H9 (cell line): Measurements from ENCODE around the gene RNF114. TPM values are rescaled to one million over a fixed set of nuclear protein-coding genes. Genes with fewer than 3 reads are reported as not detected.

Experiments used
- DNase-seq: peaks from one replicate; pipeline ENCODE4 v3.0.0-alpha.2; 2017
- H2AFZ ChIP-seq: one replicate; pipeline ENCODE4 v1.6.1; 2013; ENCODE audit warnings: mild to moderate bottlenecking, low read length, control low read depth, moderate library complexity
- H2AK5ac ChIP-seq: 2 replicates; pipeline ENCODE4 v1.6.1; 2013; ENCODE audit warnings: low read length, control low read depth, mixed read lengths; ENCODE audit not compliant: insufficient read length
- H2BK120ac ChIP-seq: one replicate; pipeline ENCODE4 v1.6.1; 2013; ENCODE audit warnings: low read depth, mild to moderate bottlenecking, low read length, control low read depth, inconsistent platforms; ENCODE audit not compliant: poor library complexity, severe bottlenecking
- H2BK12ac ChIP-seq: 2 replicates; pipeline ENCODE4 v1.6.1; 2013; ENCODE audit warnings: low read length, control low read depth, mixed read lengths, low read depth; ENCODE audit not compliant: insufficient read length
- H2BK15ac ChIP-seq: 2 replicates; pipeline ENCODE4 v1.6.1; 2013; ENCODE audit warnings: low read depth, low read length, control low read depth
- H2BK20ac ChIP-seq: one replicate; pipeline ENCODE4 v1.6.1; 2013; ENCODE audit warnings: low read depth, mild to moderate bottlenecking, low read length, control low read depth, inconsistent platforms; ENCODE audit not compliant: poor library complexity, severe bottlenecking
- H2BK5ac ChIP-seq: 2 replicates; pipeline ENCODE4 v1.6.1; 2013; ENCODE audit warnings: low read length, control low read depth, mixed read lengths; ENCODE audit not compliant: insufficient read length
- H3K14ac ChIP-seq: 2 replicates; pipeline ENCODE4 v1.6.1; 2013; ENCODE audit warnings: low read length, control low read depth; ENCODE audit not compliant: insufficient read depth
- H3K18ac ChIP-seq: 2 replicates; pipeline ENCODE4 v1.6.1; 2013; ENCODE audit warnings: low read depth, mild to moderate bottlenecking, mixed read lengths, low read length, control low read depth; ENCODE audit not compliant: insufficient read length
- H3K23ac ChIP-seq: 2 replicates; pipeline ENCODE4 v1.6.1; 2013; ENCODE audit warnings: low read length, control low read depth, mixed read lengths, low read depth; ENCODE audit not compliant: insufficient read length
- H3K23me2 ChIP-seq: 2 replicates; pipeline ENCODE4 v1.6.1; 2013; ENCODE audit warnings: low read depth, mild to moderate bottlenecking, mixed read lengths, low read length, control low read depth; ENCODE audit not compliant: insufficient read length, poor library complexity, severe bottlenecking
- H3K27ac ChIP-seq: 2 replicates; pipeline ENCODE4 v1.5.1; 2013; ENCODE audit warnings: low read length, control low read depth, mixed read lengths, low read depth; ENCODE audit not compliant: insufficient read length
- H3K27me3 ChIP-seq: 2 replicates; pipeline ENCODE4 v1.6.1; 2013; ENCODE audit warnings: low read length, control low read depth, inconsistent platforms; ENCODE audit not compliant: insufficient read depth
- H3K4ac ChIP-seq: 2 replicates; pipeline ENCODE4 v1.6.1; 2013; ENCODE audit warnings: low read depth, mild to moderate bottlenecking, control low read depth, inconsistent platforms, low read length, moderate library complexity
- H3K4me1 ChIP-seq: 2 replicates; pipeline ENCODE4 v1.6.1; 2013; ENCODE audit warnings: low read length, control low read depth, inconsistent platforms; ENCODE audit not compliant: insufficient read depth
- H3K4me2 ChIP-seq: 2 replicates; pipeline ENCODE4 v1.6.1; 2013; ENCODE audit warnings: low read length, control low read depth, mixed read lengths; ENCODE audit not compliant: insufficient read length, insufficient read depth
- H3K56ac ChIP-seq: 2 replicates; pipeline ENCODE4 v1.6.1; 2013; ENCODE audit warnings: low read depth, mild to moderate bottlenecking, mixed read lengths, low read length, control low read depth; ENCODE audit not compliant: insufficient read length
- H3K79me1 ChIP-seq: 2 replicates; pipeline ENCODE4 v1.6.1; 2013; ENCODE audit warnings: low read depth, mild to moderate bottlenecking, moderate library complexity, low read length, control low read depth, inconsistent platforms; ENCODE audit not compliant: insufficient read depth, poor library complexity, severe bottlenecking
- H3K79me2 ChIP-seq: 2 replicates; pipeline ENCODE4 v1.6.1; 2013; ENCODE audit warnings: low read length, control low read depth, inconsistent platforms; ENCODE audit not compliant: insufficient read depth
- H3K9ac ChIP-seq: 2 replicates; pipeline ENCODE4 v1.6.1; 2013; ENCODE audit warnings: low read length, control low read depth, mixed read lengths; ENCODE audit not compliant: insufficient read length; ENCODE audit errors: extremely low read depth
- H3K9me3 ChIP-seq: one replicate; pipeline ENCODE4 v1.6.1; 2013; ENCODE audit warnings: low read depth, low read length, inconsistent platforms; ENCODE audit not compliant: control insufficient read depth
- H3T11ph ChIP-seq: one replicate; pipeline ENCODE4 v1.6.1; 2013; ENCODE audit warnings: mild to moderate bottlenecking, low read length, control low read depth, inconsistent platforms
- H4K20me1 ChIP-seq: one replicate; pipeline ENCODE4 v1.6.1; 2013; ENCODE audit not compliant: control insufficient read depth, insufficient read length, insufficient read depth
- H4K5ac ChIP-seq: 2 replicates; pipeline ENCODE4 v1.6.1; 2013; ENCODE audit warnings: low read depth, mild to moderate bottlenecking, mixed read lengths, low read length, control low read depth; ENCODE audit not compliant: insufficient read length
- H4K8ac ChIP-seq: replicated peaks from 2 replicates; pipeline ENCODE4 v1.6.1; 2013; ENCODE audit warnings: low read length, control low read depth, mixed read lengths, low read depth; ENCODE audit not compliant: insufficient read length
- H4K91ac ChIP-seq: 2 replicates; pipeline ENCODE4 v1.6.1; 2013; ENCODE audit warnings: low read depth, mild to moderate bottlenecking, moderate library complexity, mixed read lengths, low read length, control low read depth; ENCODE audit not compliant: insufficient read length
- H3K27ac Mint-ChIP-seq, 3 experiments: 2 replicates in 2 of 3; 3 replicates in 1 of 3; pipeline ENCODE4 v1.8.0; 2020 to 2021; ENCODE audit warnings: mixed read lengths in 3 of 3, mild to moderate bottlenecking in 1 of 3, moderate library complexity in 1 of 3
- H3K27me3 Mint-ChIP-seq: 2 replicates; pipeline ENCODE4 v1.8.0; 2021; ENCODE audit warnings: low read depth, mild to moderate bottlenecking, moderate library complexity, mixed read lengths
- H3K36me3 Mint-ChIP-seq, 3 experiments: 2 replicates in 2 of 3; 3 replicates in 1 of 3; pipeline ENCODE4 v1.8.0; 2020 to 2021; ENCODE audit warnings: low read depth in 3 of 3, mixed read lengths in 3 of 3; ENCODE audit not compliant: insufficient read depth in 1 of 3
- H3K4me1 Mint-ChIP-seq, 2 experiments: 2 replicates each; pipeline ENCODE4 v1.8.0; 2020; ENCODE audit warnings: mixed read lengths in 2 of 2
- H3K4me3 Mint-ChIP-seq, 2 experiments: 2 replicates in 1 of 2; 3 replicates in 1 of 2; pipeline ENCODE4 v1.8.0; 2020 to 2021; ENCODE audit warnings: mild to moderate bottlenecking in 2 of 2, mixed read lengths in 2 of 2, moderate library complexity in 1 of 2
- H3K9me3 Mint-ChIP-seq, 2 experiments: 2 replicates in 1 of 2; 3 replicates in 1 of 2; pipeline ENCODE4 v1.8.0; 2020; ENCODE audit warnings: mild to moderate bottlenecking in 2 of 2, mixed read lengths in 2 of 2, moderate library complexity in 1 of 2
- CTCF ChIP-seq: fragments of 200-600 bp; sonication (generic); conservative IDR thresholded peaks from 3 replicates; pipeline ENCODE4 v1.8.0; 2021; ENCODE audit warnings: antibody characterized with exemption, mild to moderate bottlenecking
- WGBS: extraction: QIAGEN DNeasy Blood & Tissue Kit; methylation state at CpG from one replicate; pipeline ENCODE4 v1.1.7; 2013; ENCODE audit warnings: missing lambda C conversion rate, low lambda C conversion rate, mixed read lengths; ENCODE audit not compliant: insufficient read length; ENCODE audit errors: extremely low coverage; 5-methylcytosine and 5-hydroxymethylcytosine counted together
- total RNA-seq: library from RNA; stranded (reverse); gene quantifications from 2 replicates; pipeline ENCODE4 v1.2.1, GENCODE V29; 2021

The RNF114 gene
- total RNA-seq, 1 experiment from 2014 or later = 75.5 TPM

DNA sequence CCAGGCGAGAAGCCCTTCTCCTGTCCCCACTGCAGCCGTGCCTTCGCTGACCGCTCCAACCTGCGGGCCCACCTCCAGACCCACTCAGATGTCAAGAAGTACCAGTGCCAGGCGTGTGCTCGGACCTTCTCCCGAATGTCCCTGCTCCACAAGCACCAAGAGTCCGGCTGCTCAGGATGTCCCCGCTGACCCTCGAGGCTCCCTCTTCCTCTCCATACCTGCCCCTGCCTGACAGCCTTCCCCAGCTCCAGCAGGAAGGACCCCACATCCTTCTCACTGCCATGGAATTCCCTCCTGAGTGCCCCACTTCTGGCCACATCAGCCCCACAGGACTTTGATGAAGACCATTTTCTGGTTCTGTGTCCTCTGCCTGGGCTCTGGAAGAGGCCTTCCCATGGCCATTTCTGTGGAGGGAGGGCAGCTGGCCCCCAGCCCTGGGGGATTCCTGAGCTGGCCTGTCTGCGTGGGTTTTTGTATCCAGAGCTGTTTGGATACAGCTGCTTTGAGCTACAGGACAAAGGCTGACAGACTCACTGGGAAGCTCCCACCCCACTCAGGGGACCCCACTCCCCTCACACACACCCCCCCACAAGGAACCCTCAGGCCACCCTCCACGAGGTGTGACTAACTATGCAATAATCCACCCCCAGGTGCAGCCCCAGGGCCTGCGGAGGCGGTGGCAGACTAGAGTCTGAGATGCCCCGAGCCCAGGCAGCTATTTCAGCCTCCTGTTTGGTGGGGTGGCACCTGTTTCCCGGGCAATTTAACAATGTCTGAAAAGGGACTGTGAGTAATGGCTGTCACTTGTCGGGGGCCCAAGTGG, 51.9 kb downstream of the RNF114 start:
- H3K4me2 ChIP-seq = no peak overlapping the region
- H3K27me3 Mint-ChIP-seq = peaks cover 2% of the 10 kb centered on the region; the same call in 1 of the 2 replicates
- no peak overlapping the region for H2BK12ac ChIP-seq
- H3K36me3 Mint-ChIP-seq = peaks cover 13 to 37% (median 22%) of the 10 kb centered on the region in 3 experiments; a peak in 6 of 7 replicates
- peaks cover 6% of the 10 kb centered on the region for H3K23me2 ChIP-seq
- H3K79me2 ChIP-seq = no peaks in the 10 kb centered on the region; the same call in 1 of the 2 replicates
- no peak overlapping the region for H2BK120ac ChIP-seq
- DNase-seq = no peak
- peaks cover 2% of the 10 kb centered on the region for H4K20me1 ChIP-seq
- H3K4ac ChIP-seq = no peak overlapping the region
- peaks cover 15% of the 10 kb centered on the region for H3K4me1 ChIP-seq
- WGBS = no CpG with 5 or more reads among the region's 18 CpGs
- peaks cover 69 to 90% of the 10 kb centered on the region in 2 experiments for H3K4me1 Mint-ChIP-seq
- no peak overlapping the region for H3K27ac ChIP-seq
- no peaks in the 10 kb centered on the region for H3K79me1 ChIP-seq
- no peak overlapping the region for H2BK20ac ChIP-seq
- H2BK5ac ChIP-seq = no peak overlapping the region
- peak overlapping the region in 1 of 2 experiments; percentile 27; a peak in 1 of 5 replicates for H3K4me3 Mint-ChIP-seq
- H3T11ph ChIP-seq = no peak overlapping the region
- no peak overlapping the region for H2BK15ac ChIP-seq
- H3K14ac ChIP-seq = no peak overlapping the region; the same call in 1 of the 2 replicates
- H4K91ac ChIP-seq = no peak overlapping the region
- H3K23ac ChIP-seq = no peak overlapping the region
- no peak for TF ChIP-seq CTCF
- H4K5ac ChIP-seq = no peak overlapping the region
- no peak overlapping the region for H2AFZ ChIP-seq
- H3K18ac ChIP-seq = no peak overlapping the region
- peaks cover 0 to 2% of the 10 kb centered on the region in 2 experiments; a peak in 1 of 5 replicates for H3K9me3 Mint-ChIP-seq
- H4K8ac ChIP-seq = no peak overlapping the region
- no peak overlapping the region for H3K9ac ChIP-seq
- H3K27me3 ChIP-seq = no peaks in the 10 kb centered on the region; the same call in 1 of the 2 replicates
- H3K9me3 ChIP-seq = no peaks in the 10 kb centered on the region
- no peak overlapping the region for H3K56ac ChIP-seq
- H3K27ac Mint-ChIP-seq = peak overlapping the region in 2 of 3 experiments; percentile 50 to 85; a peak in 1 of 7 replicates
- H2AK5ac ChIP-seq = no peak overlapping the region
